ENCODE data around the gene CTDP1. TPM values are rescaled to one million over a fixed set of nuclear protein-coding genes. Genes with fewer than 3 reads are reported as not detected.

CTDP1 gene
- total RNA-seq, 4 donors from 2014 or later, result 18.6 to 35.3 (median 27.4) TPM

DNA sequence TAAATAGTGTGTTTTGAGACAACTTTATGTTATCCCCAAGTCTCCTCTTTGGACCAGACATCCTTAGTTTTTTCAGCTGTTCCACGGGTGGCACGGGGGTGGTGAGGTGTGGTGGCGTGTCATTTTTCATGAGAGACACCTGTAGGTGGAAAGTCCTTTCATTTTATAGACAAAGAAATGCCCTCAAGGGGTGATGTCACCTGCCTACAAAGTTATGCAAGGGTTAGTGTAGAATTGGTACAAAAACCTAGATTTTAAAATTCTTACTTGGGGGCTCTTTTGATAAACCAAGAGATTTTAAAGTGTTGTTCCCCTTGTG, 15.3 kb downstream of the CTDP1 start:
- Histone ChIP-seq H3K27me3 (no peaks in the 10 kb centered on the region), H3K9me3 (no peaks in the 10 kb centered on the region), H3K27ac (no peak overlapping the region), H3K36me3 (peaks cover 48% of the 10 kb centered on the region), H3K4me3 (no peak overlapping the region), H3K4me1 (no peaks in the 10 kb centered on the region)
- TF ChIP-seq, protein P1, sequence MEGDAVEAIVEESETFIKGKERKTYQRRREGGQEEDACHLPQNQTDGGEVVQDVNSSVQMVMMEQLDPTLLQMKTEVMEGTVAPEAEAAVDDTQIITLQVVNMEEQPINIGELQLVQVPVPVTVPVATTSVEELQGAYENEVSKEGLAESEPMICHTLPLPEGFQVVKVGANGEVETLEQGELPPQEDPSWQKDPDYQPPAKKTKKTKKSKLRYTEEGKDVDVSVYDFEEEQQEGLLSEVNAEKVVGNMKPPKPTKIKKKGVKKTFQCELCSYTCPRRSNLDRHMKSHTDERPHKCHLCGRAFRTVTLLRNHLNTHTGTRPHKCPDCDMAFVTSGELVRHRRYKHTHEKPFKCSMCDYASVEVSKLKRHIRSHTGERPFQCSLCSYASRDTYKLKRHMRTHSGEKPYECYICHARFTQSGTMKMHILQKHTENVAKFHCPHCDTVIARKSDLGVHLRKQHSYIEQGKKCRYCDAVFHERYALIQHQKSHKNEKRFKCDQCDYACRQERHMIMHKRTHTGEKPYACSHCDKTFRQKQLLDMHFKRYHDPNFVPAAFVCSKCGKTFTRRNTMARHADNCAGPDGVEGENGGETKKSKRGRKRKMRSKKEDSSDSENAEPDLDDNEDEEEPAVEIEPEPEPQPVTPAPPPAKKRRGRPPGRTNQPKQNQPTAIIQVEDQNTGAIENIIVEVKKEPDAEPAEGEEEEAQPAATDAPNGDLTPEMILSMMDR (IDR thresholded peaks at IDR 0.05), result no peak
- TF ChIP-seq POLR2A (IDR thresholded peaks at IDR 0.05) (no peak), EP300 (IDR thresholded peaks at IDR 0.05) (no peak), POLR2AphosphoS5 (IDR thresholded peaks at IDR 0.05) (no peak)
- 90% methylated on average over 3 of the region's 3 CpGs for WGBS
- no peak for DNase-seq (ENCODE audit: low spot score in 2 of 2)

DNA sequence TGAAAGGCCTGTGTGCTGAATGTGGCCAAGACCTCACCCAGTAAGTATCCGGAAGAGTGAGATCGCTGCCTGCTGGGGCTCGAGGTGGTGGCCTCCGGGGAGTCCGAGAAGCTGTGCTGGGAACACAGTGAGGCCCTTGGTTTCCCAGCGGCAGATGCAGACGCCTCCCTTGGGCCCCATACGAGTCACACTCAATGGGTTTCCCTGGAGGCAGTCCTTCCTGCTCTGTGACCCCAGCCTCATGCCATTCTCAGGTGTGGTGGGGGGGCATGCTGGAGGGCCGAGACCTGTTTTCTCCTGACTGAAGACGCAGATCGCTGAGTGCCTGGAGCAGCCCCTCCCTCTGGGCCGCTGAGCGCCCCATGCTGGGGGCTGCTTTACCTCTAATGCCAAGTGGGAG, 15.7 kb downstream of the CTDP1 start:
- TF ChIP-seq POLR2AphosphoS5 (IDR thresholded peaks at IDR 0.05), result no peak
- no peak for TF ChIP-seq POLR2A (IDR thresholded peaks at IDR 0.05)
- TF ChIP-seq, protein P1 (IDR thresholded peaks at IDR 0.05), result no peak
- no peak for TF ChIP-seq EP300 (IDR thresholded peaks at IDR 0.05)
- no peaks in the 10 kb centered on the region for H3K4me1 ChIP-seq
- no peaks in the 10 kb centered on the region for H3K9me3 ChIP-seq
- H3K4me3 ChIP-seq, result no peak overlapping the region
- peaks cover 52% of the 10 kb centered on the region for H3K36me3 ChIP-seq
- WGBS, result 92% methylated on average over 6 of the region's 13 CpGs
- no peaks in the 10 kb centered on the region for H3K27me3 ChIP-seq
- H3K27ac ChIP-seq, result no peak overlapping the region
- DNase-seq (ENCODE audit: low spot score in 2 of 2), result peak in 1 of 2 donors; percentile 64

DNA sequence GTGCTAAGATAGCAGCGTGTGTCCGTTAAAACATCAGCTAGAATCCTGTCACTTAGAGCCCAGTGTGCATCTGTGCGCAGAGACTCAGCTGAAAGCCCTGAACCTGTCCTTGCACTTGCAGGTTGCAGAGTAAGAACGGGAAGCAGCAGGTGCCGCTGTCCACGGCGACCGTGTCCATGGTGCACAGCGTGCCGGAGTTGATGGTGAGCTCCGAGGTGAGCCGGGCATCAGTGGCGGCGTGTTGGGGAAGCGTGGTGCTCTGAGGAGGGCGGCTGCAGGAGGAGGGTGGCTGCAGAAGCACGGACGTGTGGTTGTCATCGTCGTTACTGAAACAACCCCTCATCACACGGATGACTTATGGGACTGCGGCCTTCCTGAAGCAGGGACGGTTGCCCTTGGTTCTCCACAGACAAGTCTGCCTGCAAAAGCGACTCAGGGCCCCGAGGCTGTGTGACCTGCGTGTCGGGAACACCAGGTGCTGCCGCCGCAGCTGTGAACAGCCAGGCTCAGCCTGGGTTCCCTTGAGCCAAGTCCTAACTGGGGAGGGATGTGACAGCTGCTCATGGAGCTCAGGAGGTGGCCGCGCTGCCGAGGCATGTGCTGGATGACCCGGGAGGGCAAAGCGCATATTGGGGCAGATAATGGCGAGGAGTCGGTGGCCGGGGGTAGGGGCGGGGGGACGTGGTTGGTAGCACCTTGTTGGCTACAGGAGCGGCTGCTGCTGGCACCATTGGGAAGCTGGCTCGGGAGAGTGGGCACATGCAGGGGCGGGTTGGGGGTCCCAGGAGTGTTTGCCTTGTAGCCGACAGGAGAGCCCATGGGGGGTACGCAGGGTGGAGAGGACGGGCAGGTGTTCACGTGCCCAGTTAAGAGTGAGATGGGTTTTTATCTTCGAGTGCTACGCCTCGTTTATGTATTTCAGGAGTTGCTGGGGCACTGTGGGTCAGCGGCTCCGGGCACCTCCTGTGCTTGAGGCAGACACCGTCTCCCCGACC, 16.6 kb downstream of the CTDP1 start:
- Histone ChIP-seq H3K9me3 (no peaks in the 10 kb centered on the region), H3K27ac (no peak overlapping the region), H3K36me3 (peaks cover 61% of the 10 kb centered on the region), H3K27me3 (no peaks in the 10 kb centered on the region), H3K4me3 (no peak overlapping the region), H3K4me1 (no peaks in the 10 kb centered on the region)
- TF ChIP-seq EP300 (IDR thresholded peaks at IDR 0.05), result no peak
- TF ChIP-seq POLR2AphosphoS5 (IDR thresholded peaks at IDR 0.05), result no peak
- TF ChIP-seq, protein P1 (IDR thresholded peaks at IDR 0.05), result no peak
- WGBS, result 92% methylated on average over 52 of the region's 53 CpGs
- DNase-seq (ENCODE audit: low spot score in 2 of 2), result peak in 1 of 2 donors; percentile 77

DNA sequence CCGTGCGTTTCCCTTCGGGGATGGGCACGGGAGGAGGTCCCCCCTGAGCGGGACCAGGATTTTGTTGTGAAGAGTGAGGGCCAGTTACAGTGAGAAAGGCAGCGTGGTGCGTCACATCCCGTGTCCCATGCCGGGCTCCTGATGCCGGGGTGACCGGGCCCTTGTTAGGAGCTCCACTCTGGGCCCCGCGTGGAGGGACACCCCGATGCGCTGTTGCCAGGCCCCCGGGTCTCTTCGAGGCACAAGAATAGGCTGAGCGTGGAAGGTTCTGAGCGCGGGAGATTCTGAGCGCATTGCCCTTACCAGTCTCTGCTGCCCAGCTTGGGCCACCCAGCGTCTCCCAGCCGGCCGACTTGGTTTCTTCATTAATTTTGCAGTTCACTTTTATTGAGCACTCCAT, 17.6 kb downstream of the CTDP1 start:
- Histone ChIP-seq H3K27me3 (no peaks in the 10 kb centered on the region), H3K36me3 (peaks cover 61% of the 10 kb centered on the region), H3K4me1 (no peaks in the 10 kb centered on the region), H3K27ac (no peak overlapping the region), H3K9me3 (no peaks in the 10 kb centered on the region), H3K4me3 (no peak overlapping the region)
- DNase-seq (ENCODE audit: low spot score in 2 of 2), result no peak
- WGBS, result 95% methylated on average over 14 of the region's 24 CpGs
- no peak for TF ChIP-seq POLR2A (IDR thresholded peaks at IDR 0.05)
- TF ChIP-seq POLR2AphosphoS5 (IDR thresholded peaks at IDR 0.05), result no peak

DNA sequence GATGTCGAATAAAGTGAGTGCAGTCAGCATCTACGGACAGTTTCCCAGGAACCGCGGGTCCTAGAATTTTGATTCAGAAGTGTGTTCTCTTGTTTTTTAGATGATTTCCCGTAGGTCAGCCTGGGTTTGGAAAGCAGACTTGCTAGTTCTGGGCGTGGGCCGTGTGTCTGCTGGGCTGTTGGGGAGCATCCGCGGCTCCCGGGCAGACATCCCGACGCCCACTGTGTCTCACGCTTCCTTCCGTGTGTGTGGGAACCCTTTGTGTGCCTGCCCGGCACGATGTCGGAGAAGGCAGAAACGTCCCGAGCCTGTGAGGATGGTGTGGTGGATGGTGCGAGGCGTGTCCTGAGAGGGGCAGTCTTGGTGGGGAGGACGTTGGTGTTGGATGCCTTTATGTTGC, 18.4 kb downstream of the CTDP1 start:
- no peak for DNase-seq (ENCODE audit: low spot score in 2 of 2)
- Histone ChIP-seq H3K4me1 (no peaks in the 10 kb centered on the region), H3K36me3 (peaks cover 61% of the 10 kb centered on the region), H3K27me3 (no peaks in the 10 kb centered on the region), H3K9me3 (no peaks in the 10 kb centered on the region), H3K27ac (no peak overlapping the region), H3K4me3 (no peak overlapping the region)
- 93% methylated on average over 22 of the region's 22 CpGs for WGBS
- TF ChIP-seq, protein P1 (IDR thresholded peaks at IDR 0.05), result no peak
- TF ChIP-seq POLR2AphosphoS5 (IDR thresholded peaks at IDR 0.05), result no peak
- TF ChIP-seq POLR2A (IDR thresholded peaks at IDR 0.05), result no peak
- TF ChIP-seq EP300 (IDR thresholded peaks at IDR 0.05), result no peak

Data from suprapubic skin (tissue), 4 donors.